HEK293T (cell line): Measurements from ENCODE around the gene UQCRC1.

Experiments
- BHLHE40 ChIP-seq: fragments of 450-650 bp; IDR thresholded peaks from 2 replicates; pipeline ENCODE4 v1.6.1; 2016; ENCODE audit warnings: mild to moderate bottlenecking, moderate library complexity, borderline replicate concordance
- FOXA1 ChIP-seq: fragments of 450-650 bp; IDR thresholded peaks from 2 replicates; pipeline ENCODE4 v1.6.1; 2016; ENCODE audit warnings: mild to moderate bottlenecking
- FOXK2 ChIP-seq: fragments of 450-650 bp; IDR thresholded peaks from 2 replicates; pipeline ENCODE4 v1.6.1; 2016; ENCODE audit warnings: mild to moderate bottlenecking
- SP1 ChIP-seq: fragments of 450-650 bp; IDR thresholded peaks from 2 replicates; pipeline ENCODE4 v1.6.1; 2017
- SUZ12 ChIP-seq: fragments of 450-650 bp; IDR thresholded peaks from 2 replicates; pipeline ENCODE4 v1.6.1; 2016; ENCODE audit warnings: mild to moderate bottlenecking
- TF ChIP-seq, protein P1 (sequence below): fragments of 450-650 bp; IDR thresholded peaks from 2 replicates; pipeline ENCODE4 v1.6.1; 2016

DNA sequence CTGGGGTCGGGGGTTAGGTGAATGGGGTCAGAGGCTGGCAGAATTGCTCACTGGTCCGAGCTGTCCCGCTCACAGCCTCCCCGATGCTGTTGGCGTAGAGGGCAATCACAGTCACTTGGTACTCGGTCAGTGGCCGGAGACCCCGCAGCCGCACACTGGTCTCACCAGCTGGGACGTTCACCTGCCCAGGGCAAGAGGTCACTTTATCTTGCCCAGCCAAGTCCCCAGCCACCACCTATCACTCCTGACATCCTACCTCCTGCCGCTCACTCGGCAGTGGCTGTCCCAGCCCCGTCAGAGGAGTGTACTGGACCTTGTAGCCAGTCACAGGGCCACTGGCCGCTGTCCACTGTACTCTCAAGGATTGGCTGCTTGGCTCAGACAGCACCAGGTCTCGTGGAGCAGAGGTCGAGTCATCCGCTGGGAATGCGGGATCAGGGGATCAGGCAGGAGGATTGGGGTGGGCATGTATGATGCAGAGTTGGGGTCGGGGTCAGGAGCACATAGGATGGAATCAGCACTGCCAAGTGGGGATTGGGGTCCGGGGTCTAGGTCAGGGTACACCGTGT is 16.8 kb downstream of the UQCRC1 start:
- TF ChIP-seq FOXA1 (no peak), FOXK2 (no peak), SP1 (no peak), BHLHE40 (no peak), SUZ12 (no peak)
- TF ChIP-seq, protein P1, sequence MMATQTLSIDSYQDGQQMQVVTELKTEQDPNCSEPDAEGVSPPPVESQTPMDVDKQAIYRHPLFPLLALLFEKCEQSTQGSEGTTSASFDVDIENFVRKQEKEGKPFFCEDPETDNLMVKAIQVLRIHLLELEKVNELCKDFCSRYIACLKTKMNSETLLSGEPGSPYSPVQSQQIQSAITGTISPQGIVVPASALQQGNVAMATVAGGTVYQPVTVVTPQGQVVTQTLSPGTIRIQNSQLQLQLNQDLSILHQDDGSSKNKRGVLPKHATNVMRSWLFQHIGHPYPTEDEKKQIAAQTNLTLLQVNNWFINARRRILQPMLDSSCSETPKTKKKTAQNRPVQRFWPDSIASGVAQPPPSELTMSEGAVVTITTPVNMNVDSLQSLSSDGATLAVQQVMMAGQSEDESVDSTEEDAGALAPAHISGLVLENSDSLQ = no peak
